ENCODE data around the gene CHCHD1. TPM values are rescaled to one million over a fixed set of nuclear protein-coding genes. Genes with fewer than 3 reads are reported as not detected.

Gene CHCHD1
- total and polyA plus RNA-seq, 2 experiments from 2014 or later = 45.3 to 95.2 TPM

GRCh38 chr10:73796766-73797165, 14.9 kb downstream of the CHCHD1 start:
- Histone ChIP-seq H2AFZ (no peak overlapping the region), H3K9me3 (ENCODE audit: low read depth) (no peaks in the 10 kb centered on the region), H3K36me3 (replicated peaks; ENCODE audit: insufficient read depth, low read depth) (no peaks in the 10 kb centered on the region), H3K27me3 (no peaks in the 10 kb centered on the region), H3K27ac (no peak overlapping the region), H3K4me3 (no peak overlapping the region), H3K4me2 (no peak overlapping the region), H3K79me2 (no peaks in the 10 kb centered on the region), H3K4me1 (ENCODE audit: insufficient read depth) (no peaks in the 10 kb centered on the region), H4K20me1 (ENCODE audit: insufficient read depth, poor library complexity, severe bottlenecking) (no peaks in the 10 kb centered on the region), H3K9me2 (replicated peaks; ENCODE audit: insufficient read depth) (no peaks in the 10 kb centered on the region)
- no peak for DNase-seq (ENCODE audit: low spot score)
- TF ChIP-seq EZH2 (IDR thresholded peaks at IDR 0.05; ENCODE audit: borderline replicate concordance) = no peak
- no peak for TF ChIP-seq CTCF (IDR thresholded peaks at IDR 0.05; ENCODE audit: poor library complexity)
- no peak for TF ChIP-seq EZH2phosphoT487 (IDR thresholded peaks at IDR 0.05; ENCODE audit: low read depth, severe bottlenecking, unreplicated experiment)
- WGBS (ENCODE audit: low lambda C conversion rate, missing lambda C conversion rate) = 93% methylated on average over 5 of the region's 5 CpGs

DNA sequence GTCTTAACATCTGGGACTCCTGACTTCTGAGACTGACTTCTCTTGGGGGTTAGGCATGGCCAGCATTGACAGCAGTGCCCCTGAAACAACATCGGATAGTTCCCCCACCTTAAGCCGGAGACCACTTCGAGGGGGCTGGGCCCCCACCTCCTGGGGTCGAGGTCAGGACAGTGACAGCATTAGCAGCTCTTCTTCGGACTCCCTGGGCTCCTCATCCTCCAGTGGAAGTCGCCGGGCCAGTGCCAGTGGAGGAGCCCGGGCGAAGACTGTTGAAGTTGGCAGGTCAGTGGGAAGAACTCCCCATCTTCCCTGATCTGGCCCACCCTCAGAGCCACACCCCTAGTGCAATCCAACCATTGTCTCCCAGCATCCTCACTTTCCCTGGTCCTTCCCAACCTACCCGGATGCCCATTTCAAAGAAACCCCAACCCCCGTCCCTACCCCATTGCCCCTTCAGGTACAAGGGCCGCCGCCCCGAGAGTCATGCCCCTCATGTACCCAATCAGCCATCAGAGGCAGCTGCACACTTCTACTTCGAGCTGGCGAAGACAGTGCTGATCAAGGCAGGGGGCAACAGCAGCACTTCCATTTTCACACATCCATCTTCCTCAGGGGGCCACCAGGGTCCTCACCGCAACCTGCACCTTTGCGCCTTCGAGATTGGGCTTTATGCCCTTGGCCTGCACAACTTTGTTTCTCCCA, 15.6 kb downstream of the CHCHD1 start:
- H3K79me2 ChIP-seq = no peaks in the 10 kb centered on the region
- H3K4me3 ChIP-seq = no peak overlapping the region
- no peaks in the 10 kb centered on the region for H3K4me1 ChIP-seq (ENCODE audit: insufficient read depth)
- H4K20me1 ChIP-seq (ENCODE audit: insufficient read depth, poor library complexity, severe bottlenecking) = no peaks in the 10 kb centered on the region
- H3K27me3 ChIP-seq = no peaks in the 10 kb centered on the region
- H3K9me3 ChIP-seq (ENCODE audit: low read depth) = no peaks in the 10 kb centered on the region
- no peak overlapping the region for H3K27ac ChIP-seq
- H3K36me3 ChIP-seq (replicated peaks; ENCODE audit: insufficient read depth, low read depth) = no peaks in the 10 kb centered on the region
- no peak overlapping the region for H3K4me2 ChIP-seq
- no peaks in the 10 kb centered on the region for H3K9me2 ChIP-seq (replicated peaks; ENCODE audit: insufficient read depth)
- no peak overlapping the region for H2AFZ ChIP-seq
- no peak for DNase-seq (ENCODE audit: low spot score)
- TF ChIP-seq EZH2 (IDR thresholded peaks at IDR 0.05; ENCODE audit: borderline replicate concordance) (no peak), CTCF (IDR thresholded peaks at IDR 0.05; ENCODE audit: poor library complexity) (no peak), EZH2phosphoT487 (IDR thresholded peaks at IDR 0.05; ENCODE audit: low read depth, severe bottlenecking, unreplicated experiment) (no peak)
- WGBS (ENCODE audit: low lambda C conversion rate, missing lambda C conversion rate) = 95% methylated on average over 19 of the region's 19 CpGs

DNA sequence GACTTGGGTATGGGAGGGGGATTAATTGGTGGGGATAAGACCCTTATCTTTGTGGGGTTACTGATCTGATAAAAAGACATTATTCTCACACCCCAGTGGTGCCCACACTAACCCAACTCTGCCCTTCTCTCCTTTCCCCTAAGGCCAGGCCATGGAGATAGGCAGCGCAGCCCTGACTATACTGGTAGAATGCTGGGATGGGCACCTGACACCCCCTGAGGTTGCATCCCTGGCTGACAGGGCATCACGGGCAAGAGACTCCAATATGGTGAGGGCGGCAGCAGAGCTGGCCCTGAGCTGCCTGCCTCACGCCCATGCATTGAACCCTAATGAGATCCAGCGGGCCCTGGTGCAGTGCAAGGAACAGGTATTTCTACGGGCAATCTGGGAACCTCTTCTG, 16.2 kb downstream of the CHCHD1 start:
- Histone ChIP-seq H3K4me1 (ENCODE audit: insufficient read depth) (no peaks in the 10 kb centered on the region), H3K9me2 (replicated peaks; ENCODE audit: insufficient read depth) (no peaks in the 10 kb centered on the region), H3K36me3 (replicated peaks; ENCODE audit: insufficient read depth, low read depth) (no peaks in the 10 kb centered on the region), H3K9me3 (ENCODE audit: low read depth) (no peaks in the 10 kb centered on the region), H3K79me2 (no peaks in the 10 kb centered on the region), H3K27me3 (no peaks in the 10 kb centered on the region), H4K20me1 (ENCODE audit: insufficient read depth, poor library complexity, severe bottlenecking) (no peaks in the 10 kb centered on the region), H3K4me2 (no peak overlapping the region), H2AFZ (no peak overlapping the region), H3K4me3 (no peak overlapping the region), H3K27ac (no peak overlapping the region)
- no peak for DNase-seq (ENCODE audit: low spot score)
- 94% methylated on average over 6 of the region's 6 CpGs for WGBS (ENCODE audit: low lambda C conversion rate, missing lambda C conversion rate)
- TF ChIP-seq EZH2 (IDR thresholded peaks at IDR 0.05; ENCODE audit: borderline replicate concordance) (no peak), CTCF (IDR thresholded peaks at IDR 0.05; ENCODE audit: poor library complexity) (no peak), EZH2phosphoT487 (IDR thresholded peaks at IDR 0.05; ENCODE audit: low read depth, severe bottlenecking, unreplicated experiment) (no peak)
